Raji (cell line): ENCODE measurements around the gene HDAC8.

ENCODE experiments used
- POLR2A ChIP-seq: IDR thresholded peaks from 2 replicates; pipeline ENCODE4 v1.6.1; 2011; ENCODE audit warnings: low read depth, low read length, control low read depth; ENCODE audit not compliant: insufficient read depth

Gene HDAC8

GRCh38 chrX:72572248-72573157 lies at the start of gene HDAC8:
HDAC8 (minus strand) TSS chrX:72572843; CDS start chrX:72572761, 82 bp downstream.
- peak; percentile 35; the same call in 1 of the 2 replicates for TF ChIP-seq POLR2A

GRCh38 chrX:72621625-72622485 lies 49.2 kb upstream of the HDAC8 start:
- TF ChIP-seq POLR2A, result no peak

- no peak for TF ChIP-seq POLR2A
Measured at GRCh38 chrX:72621163-72621562, 48.5 kb upstream of the HDAC8 start.

GRCh38 chrX:72620550-72621145 lies 48.0 kb upstream of the HDAC8 start:
- TF ChIP-seq POLR2A, result no peak

GRCh38 chrX:72609313-72609712 lies 36.7 kb upstream of the HDAC8 start:
- no peak for TF ChIP-seq POLR2A

- TF ChIP-seq POLR2A, result no peak
Measured at GRCh38 chrX:72604705-72605104, 32.1 kb upstream of the HDAC8 start.

GRCh38 chrX:72604112-72604511 lies 31.5 kb upstream of the HDAC8 start:
- no peak for TF ChIP-seq POLR2A

GRCh38 chrX:72584163-72584562 lies 11.5 kb upstream of the HDAC8 start:
- no peak for TF ChIP-seq POLR2A

- no peak for TF ChIP-seq POLR2A
Measured at GRCh38 chrX:72576141-72576894, 3.7 kb upstream of the HDAC8 start.

GRCh38 chrX:72573158-72573511 lies 492 bp upstream of the HDAC8 start:
- no peak for TF ChIP-seq POLR2A

GRCh38 chrX:72569786-72570185 lies 2.9 kb downstream of the HDAC8 start:
- TF ChIP-seq POLR2A, result no peak

- no peak for TF ChIP-seq POLR2A
Measured at GRCh38 chrX:72568406-72569092, 4.1 kb downstream of the HDAC8 start.

- TF ChIP-seq POLR2A, result no peak
Measured at GRCh38 chrX:72566448-72566847, 6.2 kb downstream of the HDAC8 start.

- no peak for TF ChIP-seq POLR2A
Measured at GRCh38 chrX:72554448-72555140, 18.0 kb downstream of the HDAC8 start.

GRCh38 chrX:72545990-72546389 lies 26.7 kb downstream of the HDAC8 start:
- no peak for TF ChIP-seq POLR2A
